NCI-H2081 (cell line): Measurements from ENCODE around the gene CHAF1B.
"Not testable (repeated sequence)": the region's sequence is repeated elsewhere in the genome, so short reads cannot be mapped to it uniquely, and the experiment has no call there.

Experiments
- DNase-seq, 2 experiments: peaks; one replicate each; lab custom pipeline; 2025; lab: John Stamatoyannopoulos, UW

Gene CHAF1B

GRCh38 chr21:36388835-36389234, 3.6 kb downstream of the CHAF1B start:
- peak in 1 of 2 experiments; percentile 40 for DNase-seq

GRCh38 chr21:36391649-36392048, 6.5 kb downstream of the CHAF1B start:
- not testable (repeated sequence) for DNase-seq

DNA sequence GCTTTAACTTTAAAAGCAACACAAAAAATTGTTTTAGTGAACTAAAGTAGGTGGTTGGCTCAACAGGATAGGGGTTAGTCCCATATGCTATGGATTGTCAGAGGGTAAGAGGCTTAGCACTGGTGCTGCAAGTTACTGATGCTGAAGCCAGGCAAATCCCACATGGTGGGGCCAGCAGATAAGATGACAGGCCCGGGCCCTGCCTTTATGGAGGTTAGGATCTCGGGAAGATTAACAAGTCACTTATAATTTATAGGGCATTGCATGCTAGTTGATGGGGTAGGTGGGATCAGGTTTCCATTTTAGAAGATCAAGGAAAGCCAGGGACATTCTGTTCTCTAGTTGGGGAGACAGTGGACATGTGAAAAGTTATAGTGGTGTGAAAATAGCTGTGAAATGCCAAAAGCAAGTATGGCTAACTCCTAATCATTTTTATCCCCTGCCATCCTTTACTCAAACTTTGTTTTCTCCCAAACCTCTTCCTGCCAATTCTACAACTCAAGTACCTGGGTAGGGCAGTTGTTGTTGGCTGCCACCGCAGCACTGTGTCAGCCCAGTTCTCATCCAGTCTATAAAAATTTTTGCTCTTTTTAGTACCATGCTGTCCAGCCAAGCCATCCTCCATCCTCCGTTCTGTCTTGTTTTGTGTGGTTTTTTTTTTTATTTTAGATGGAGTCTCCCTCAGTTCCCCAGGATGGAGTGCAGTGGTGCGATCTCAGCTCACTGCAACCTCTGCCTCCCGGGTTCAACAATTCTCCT, 10.3 kb downstream of the CHAF1B start:
- no peak for DNase-seq

GRCh38 chr21:36396325-36396724, 11.1 kb downstream of the CHAF1B start:
- no peak for DNase-seq

DNA sequence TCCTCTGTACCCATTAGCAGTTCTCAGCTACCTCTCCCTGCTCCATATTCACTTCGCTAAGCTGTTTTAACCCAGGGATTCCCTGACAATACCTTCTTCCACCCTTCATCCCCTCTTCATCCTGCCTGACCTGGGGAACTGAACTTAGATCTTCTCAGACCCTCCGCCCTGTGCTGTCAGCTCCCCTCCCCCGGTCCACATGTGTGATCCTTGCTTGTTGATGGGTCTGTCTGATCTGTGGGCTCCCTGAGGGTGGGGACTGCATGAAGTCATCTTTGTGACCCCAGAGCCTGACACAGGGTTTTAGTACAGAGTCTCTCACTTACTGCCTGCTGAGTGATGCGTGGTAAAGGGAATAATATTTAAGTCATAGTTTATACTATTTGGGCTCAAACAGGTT, 11.8 kb downstream of the CHAF1B start:
- no peak for DNase-seq

DNA sequence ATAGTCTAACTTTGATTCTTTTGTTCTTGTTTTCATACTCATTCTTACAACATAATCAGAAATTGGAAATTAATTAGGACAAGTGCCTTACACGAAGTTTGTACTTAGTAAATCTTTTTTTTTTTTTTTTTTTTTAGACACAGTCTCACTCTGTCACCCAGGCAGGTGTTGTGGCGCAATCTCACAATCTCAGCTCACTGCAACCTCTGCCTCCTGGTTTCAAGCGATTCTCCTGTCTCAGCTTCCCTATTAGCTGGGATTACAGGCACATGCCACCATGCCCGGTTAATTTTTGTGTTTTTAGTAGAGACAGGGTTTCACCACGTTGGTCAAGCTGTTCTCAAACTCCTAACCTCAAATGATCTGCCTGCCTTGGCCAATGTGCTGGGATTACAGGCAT, 12.4 kb downstream of the CHAF1B start:
- DNase-seq = no peak

DNA sequence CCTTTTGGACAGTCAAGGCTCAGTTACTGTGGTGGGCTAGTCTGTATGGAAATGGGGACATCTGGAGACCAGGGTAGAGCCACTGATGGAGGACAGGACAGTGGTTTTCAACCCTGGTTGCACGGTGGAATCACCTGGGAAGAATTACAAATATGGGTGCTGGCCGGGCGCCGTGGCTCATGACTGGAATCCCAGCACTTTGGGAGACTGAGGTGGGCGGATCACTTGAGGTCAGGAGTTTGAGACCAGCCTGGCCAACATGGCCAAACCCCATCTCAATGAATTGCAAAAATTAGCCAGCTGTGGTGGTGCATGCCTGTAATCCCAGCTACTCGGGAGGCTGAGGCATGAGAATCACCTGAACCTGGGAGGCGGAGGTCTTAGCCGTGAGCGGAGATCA, 14.5 kb downstream of the CHAF1B start:
- not testable (repeated sequence) for DNase-seq

DNA sequence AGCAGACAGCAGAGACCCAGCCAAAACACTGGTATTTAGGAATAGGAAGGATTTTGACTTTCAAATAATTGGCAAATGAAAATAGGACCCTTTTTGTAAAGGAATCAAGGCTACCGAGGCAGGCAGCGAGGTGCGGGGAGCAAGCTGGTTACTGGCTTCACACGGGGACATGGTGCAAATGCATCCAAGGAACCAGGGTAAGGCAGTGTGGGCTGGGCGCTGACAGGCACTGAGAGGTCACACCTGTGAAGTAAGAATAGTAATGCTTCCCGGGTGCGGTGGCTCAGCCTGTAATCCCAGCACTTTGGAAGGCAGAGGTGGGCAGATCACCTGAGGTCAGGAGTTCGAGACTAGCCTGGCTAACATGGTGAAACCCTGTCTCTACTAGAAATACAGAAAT, 15.5 kb downstream of the CHAF1B start:
- DNase-seq = no peak

- no peak for DNase-seq
Observed at GRCh38 chr21:36402339-36402738, 17.1 kb downstream of the CHAF1B start.

- DNase-seq = no peak
Observed at GRCh38 chr21:36403713-36404112, 18.5 kb downstream of the CHAF1B start.

- DNase-seq = no peak
Observed at GRCh38 chr21:36408568-36408967, 23.4 kb downstream of the CHAF1B start.

- DNase-seq = no peak
Observed at GRCh38 chr21:36411301-36411700, 26.1 kb downstream of the CHAF1B start.

- no peak for DNase-seq
Observed at GRCh38 chr21:36412916-36413315, 27.7 kb downstream of the CHAF1B start.

- DNase-seq = peak; percentile 30 to 38
Observed at GRCh38 chr21:36415375-36415774, 30.2 kb downstream of the CHAF1B start.

- no peak for DNase-seq
Observed at GRCh38 chr21:36419241-36419640, 34.0 kb downstream of the CHAF1B start.

DNA sequence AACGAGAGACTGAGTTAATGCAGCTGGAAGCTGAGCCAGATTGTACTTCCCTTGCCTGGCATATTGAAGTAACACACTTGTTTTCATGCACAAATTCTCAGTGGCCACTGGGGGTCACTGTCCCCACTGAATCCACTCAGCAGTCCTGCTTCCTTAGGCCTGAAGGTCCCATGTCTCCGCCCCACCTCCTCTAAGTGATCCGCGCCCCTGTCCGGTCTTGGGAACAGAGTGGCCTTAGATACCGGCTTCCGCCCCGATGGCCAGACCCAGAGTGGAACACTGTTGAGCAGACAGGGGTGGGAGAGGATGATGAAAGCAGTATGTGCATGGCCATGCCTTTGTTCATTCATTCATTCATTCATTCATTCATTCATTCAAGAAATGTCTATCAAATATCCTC, 34.8 kb downstream of the CHAF1B start:
- peak; percentile 58 to 60 for DNase-seq

GRCh38 chr21:36420571-36421339, 35.6 kb downstream of the CHAF1B start:
- DNase-seq = no peak

- DNase-seq = peak; percentile 23 to 45
Observed at GRCh38 chr21:36422279-36423098, 37.3 kb downstream of the CHAF1B start.

GRCh38 chr21:36423771-36424433, 38.7 kb downstream of the CHAF1B start:
- DNase-seq = no peak

- no peak for DNase-seq
Observed at GRCh38 chr21:36424592-36424991, 39.4 kb downstream of the CHAF1B start.

GRCh38 chr21:36425286-36425685, 40.1 kb downstream of the CHAF1B start:
- DNase-seq = no peak

DNA sequence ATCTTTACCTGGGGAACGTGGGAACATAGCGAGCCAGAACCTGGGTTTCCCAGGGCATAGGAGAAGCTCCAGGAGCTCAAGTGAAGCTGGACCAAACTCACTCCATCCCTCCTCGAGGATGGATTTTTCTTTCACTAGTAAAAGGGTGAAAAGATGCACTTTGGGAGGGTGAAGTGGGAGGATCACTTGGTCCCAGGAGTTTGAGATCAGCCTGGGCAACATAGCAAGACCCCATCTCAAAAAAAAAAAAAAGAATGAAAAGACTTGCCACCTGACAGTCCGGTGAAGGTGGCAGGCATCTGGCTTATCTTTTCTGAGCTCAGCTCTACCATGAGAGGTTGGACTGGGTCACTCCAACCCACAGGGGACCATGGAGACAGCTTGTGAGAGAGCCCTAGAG, 42.3 kb downstream of the CHAF1B start:
- DNase-seq = no peak
